HG03039 (cell line): ENCODE results near the gene ORM1.

Source experiments
- ATAC-seq: cut with Tn5 transposase; IDR thresholded peaks from one replicate; pipeline ENCODE4 v1.9.1; 2021; ENCODE audit warnings: mild to moderate bottlenecking, moderate library complexity; ENCODE audit not compliant: unreplicated experiment

Gene ORM1

GRCh38 chr9:114341152-114341830 lies 18.4 kb downstream of the ORM1 start:
- ATAC-seq = no peak

- no peak for ATAC-seq
These were observed 19.1 kb downstream of the ORM1 start for GRCh38 chr9:114341991-114342390.

GRCh38 chr9:114342755-114343440 lies 20.0 kb downstream of the ORM1 start:
- ATAC-seq = no peak

DNA sequence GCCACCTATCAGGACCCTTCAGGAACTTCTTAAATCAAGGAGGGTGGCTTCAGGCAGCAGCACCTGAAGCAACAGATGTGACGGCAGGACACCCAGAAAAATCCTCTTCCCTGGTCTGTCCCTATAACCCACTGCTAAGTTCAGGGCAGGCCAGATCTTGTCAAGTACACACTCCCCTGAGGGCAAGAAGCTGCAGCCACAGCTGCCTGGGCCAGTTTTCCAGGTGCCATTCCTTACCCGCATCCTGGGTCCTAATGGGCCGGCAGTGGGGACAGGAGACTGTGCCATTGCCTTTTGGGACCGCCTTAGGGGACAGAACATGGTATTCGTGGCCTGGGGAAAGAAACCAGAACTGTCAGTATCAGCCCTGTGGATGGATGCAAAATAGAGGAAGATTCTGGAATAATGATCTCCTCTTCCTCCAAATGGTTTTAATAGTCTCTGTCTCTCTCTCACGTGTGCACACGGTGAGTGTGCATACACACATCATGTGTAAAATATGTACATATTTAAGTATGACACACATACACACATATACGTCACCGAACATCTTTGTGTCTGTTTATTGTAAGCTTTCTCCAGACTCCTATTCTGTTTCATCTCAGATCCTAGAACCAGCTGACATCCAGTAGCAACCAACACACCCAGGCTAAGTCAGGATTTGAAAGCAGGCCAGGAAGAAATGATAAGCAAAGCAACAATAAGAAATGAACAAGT lies 20.7 kb downstream of the ORM1 start:
- no peak for ATAC-seq

GRCh38 chr9:114344188-114344566 lies 21.3 kb downstream of the ORM1 start:
- ATAC-seq = no peak

GRCh38 chr9:114344692-114345091 lies 21.8 kb downstream of the ORM1 start:
- no peak for ATAC-seq

DNA sequence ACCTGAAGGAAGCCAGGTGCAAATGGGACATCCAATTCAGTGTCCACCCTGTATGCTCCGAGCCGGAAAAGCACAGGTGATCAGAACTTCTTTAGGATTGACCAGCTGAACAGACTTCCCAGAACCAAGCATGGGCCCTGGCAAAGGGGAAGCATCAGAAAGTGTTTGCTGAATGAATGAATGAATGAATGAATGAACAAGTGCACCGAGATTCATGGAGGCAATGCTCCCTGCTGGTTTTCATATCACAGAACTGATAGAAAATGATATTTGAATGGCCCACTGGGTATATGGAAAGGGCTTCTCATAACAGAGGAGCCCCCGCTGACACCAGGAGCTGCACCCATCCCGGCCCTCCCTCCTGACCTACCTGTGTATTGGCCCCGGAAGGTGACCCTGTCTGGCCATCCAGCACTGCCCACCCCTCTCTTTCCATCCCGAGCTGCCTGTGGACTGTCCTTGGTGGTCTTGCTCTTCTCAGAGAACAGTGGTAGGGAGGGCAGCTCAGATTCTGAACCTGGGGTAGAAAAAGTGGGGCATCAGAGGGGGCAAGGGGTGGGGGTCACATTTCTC lies 22.7 kb downstream of the ORM1 start:
- ATAC-seq = no peak

DNA sequence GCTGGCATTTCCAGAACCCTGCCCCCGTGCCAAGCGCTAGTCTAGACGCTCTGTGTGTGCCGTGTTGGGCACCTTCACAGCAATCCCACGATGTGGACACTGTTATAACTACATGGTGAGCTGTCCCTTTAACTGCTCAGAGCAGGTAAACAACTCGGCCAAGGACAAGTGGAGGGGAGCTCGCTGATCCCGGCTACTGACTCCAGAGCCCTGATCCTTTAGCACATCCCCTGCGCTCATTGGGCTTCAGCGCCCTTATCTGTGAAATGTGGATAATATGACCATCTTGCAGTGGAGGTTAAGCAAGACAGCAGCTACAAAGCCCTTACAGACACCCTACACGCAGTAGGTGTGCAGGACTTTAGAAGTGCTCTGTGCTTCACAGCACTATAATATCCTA lies 23.2 kb downstream of the ORM1 start:
- no peak for ATAC-seq

- no peak for ATAC-seq
These were observed 24.8 kb downstream of the ORM1 start for GRCh38 chr9:114347675-114348074.

DNA sequence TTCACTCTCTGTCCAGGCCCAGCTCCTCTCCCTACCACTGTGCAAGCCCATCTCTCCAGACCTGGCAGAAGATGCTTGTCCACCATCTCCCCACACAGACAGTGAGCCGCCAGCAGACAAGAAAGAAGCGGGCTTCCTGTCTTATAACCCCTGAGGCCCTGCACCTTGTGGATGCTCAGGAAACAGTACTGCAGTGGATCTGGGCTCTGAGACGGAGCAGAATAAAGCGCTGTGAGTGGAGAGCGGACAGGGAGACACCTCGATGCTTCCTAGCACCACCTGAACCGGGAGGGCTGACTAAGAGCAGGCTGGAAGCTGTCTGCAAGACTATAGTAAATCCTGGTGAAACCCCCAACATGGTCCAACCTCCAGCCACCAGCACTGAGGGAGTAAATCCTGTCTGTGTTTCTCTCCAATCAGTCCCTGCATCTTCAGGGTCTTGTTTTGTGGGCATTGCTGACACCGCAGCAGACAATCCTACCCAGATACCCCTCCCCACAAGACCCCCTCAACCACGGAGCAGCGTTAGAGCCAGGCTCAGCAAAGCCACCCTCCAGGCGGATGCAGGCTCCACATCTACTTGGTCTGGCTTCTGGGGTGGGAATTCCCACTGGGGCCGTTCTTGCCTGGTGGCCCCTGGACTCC lies 25.5 kb downstream of the ORM1 start:
- ATAC-seq = no peak

- peak; percentile 82 for ATAC-seq
These were observed 26.1 kb downstream of the ORM1 start for GRCh38 chr9:114348906-114349482.

DNA sequence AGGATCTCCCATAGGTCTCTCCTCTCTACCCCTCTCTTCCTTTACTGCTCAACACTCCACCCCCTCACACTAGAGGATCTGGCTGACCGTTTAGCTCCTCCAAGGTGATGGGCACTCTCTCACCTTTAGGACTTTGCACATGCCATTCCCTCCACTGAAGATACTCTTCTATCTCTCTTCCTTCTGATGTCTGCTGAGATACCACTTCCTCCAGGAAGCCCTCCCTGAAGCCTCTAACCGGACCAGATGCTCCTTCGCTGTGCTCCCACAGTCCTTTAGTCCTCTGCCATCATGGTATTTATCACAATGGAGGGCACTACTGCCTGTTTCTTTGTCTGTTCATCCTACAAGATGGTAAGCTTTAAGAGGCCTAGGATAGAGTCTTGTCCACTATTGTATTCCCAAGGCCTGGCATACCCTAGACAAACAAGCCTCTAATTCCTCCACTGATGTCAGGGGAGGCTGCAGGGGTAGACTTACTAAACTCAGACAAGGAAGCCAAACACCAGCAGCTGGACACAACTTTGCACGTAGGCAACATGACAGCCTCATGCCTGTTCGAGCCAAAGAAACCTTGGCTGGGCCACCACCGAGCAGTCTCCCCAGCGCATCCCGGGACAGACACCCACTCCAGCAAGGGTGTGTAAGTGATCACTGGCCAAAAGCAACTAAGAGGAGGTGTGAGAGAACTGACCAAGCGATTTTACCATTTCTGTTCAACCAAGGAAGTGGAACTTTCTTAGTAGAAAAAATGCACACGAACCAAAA lies 27.0 kb downstream of the ORM1 start:
- no peak for ATAC-seq

DNA sequence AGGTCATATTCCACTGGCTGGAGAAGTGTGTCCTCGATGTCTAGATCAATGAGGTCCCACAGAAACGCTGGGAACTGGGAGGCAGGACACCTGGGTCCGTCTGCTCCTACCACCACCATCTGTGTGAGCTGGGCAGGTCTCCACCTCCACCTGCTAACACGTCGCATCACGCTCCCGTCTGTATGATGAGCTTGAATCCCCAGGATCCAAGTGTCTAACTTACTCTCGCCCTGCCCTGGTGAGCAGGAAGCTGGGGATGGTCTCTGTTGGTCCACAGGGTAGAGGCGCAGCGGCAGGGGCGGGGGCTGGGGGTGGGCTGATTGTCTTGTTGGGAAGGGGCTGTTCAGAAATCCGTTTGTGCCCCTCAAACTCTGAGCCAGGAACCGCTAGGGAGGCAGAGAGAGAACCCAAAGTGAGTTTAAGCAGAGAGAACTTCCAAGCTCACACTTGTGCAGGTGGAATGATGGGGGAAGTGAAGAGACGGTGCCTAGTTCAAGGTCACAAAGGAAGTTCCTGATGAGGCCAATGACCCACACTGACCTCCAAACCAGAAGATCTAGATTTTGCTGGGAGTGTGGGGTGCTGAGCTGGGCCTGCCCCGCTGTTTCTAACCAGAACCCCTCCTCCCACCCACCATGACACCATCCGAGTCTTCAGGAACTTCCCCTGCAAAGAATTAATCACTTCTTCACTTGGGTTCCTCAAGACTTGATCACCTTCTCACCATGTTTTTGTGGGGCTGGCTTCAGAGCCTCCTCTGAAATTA lies 27.9 kb downstream of the ORM1 start:
- no peak for ATAC-seq

GRCh38 chr9:114351932-114352331 lies 29.0 kb downstream of the ORM1 start:
- no peak for ATAC-seq

GRCh38 chr9:114355821-114356220 lies 32.9 kb downstream of the ORM1 start:
- no peak for ATAC-seq

- ATAC-seq = no peak
These were observed 33.9 kb downstream of the ORM1 start for GRCh38 chr9:114356792-114357191.

GRCh38 chr9:114357360-114357759 lies 34.5 kb downstream of the ORM1 start:
- no peak for ATAC-seq

DNA sequence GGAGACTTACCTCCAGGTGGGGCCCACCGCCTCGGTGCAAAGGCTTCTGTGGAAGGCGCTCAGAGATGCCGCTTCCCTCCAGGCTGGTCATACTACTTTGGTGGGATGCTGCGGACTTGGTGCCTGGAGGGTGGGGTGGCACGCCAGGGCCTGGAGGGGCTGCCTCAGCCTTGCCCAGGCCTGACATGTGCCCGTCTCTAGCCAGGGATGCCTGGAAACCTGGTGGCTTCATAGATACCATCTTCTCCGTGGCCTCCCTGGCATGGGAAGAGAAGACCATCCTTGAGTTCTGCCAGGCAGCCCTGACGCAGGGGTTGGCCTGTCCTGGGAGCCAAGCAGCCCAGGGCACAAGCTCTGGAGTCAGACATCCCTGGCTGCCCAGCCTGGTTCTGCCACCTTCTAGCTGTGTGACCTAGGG lies 35.0 kb downstream of the ORM1 start:
- ATAC-seq = no peak

- ATAC-seq = no peak
These were observed 36.9 kb downstream of the ORM1 start for GRCh38 chr9:114359801-114360200.
